HepG2 (cell line): ENCODE data around the gene CFAP43. TPM values are rescaled to one million over a fixed set of nuclear protein-coding genes. Genes with fewer than 3 reads are reported as not detected.

Experiments
- ATAC-seq: fragments of 200-7000 bp; cut with Tn5 transposase; 3 replicates; pipeline ENCODE4 v1.9.1; 2020; ENCODE audit warnings: mild to moderate bottlenecking, moderate library complexity
- BruUV-seq: library from RNA; stranded (reverse); fragments of 400-500 nt; replicated peaks from 2 replicates; lab custom pipeline; 2021; lab: Mats Ljungman, UMichigan
- CTCF ChIA-PET: fragments of 300-600 bp; formaldehyde crosslinking; extraction: SDS; loops from one replicate; lab custom pipeline; 2021; ENCODE audit warnings: low total read pairs, inconsistent platforms, low intra/inter-chr PET ratio; lab: Yijun Ruan, JAX
- POLR2A ChIA-PET: fragments of 350-600 bp; sonication (Branson Sonifier 250); formaldehyde crosslinking; loops from one replicate; lab custom pipeline; 2020; ENCODE audit warnings: antibody characterized with exemption, inconsistent platforms; lab: Yijun Ruan, JAX
- DNase-seq: peaks from one replicate; pipeline ENCODE4 v3.0.0-alpha.2; 2015; ENCODE audit warnings: low spot score
- FAIRE-seq: peaks from 3 replicates; lab custom pipeline; 2011; peaks lifted over from hg19 to GRCh38; lab: Jason Lieb, UNC
- H2AFZ ChIP-seq: one replicate; pipeline ENCODE4 v1.6.1; 2011; ENCODE audit warnings: low read length, inconsistent platforms
- H3K27ac ChIP-seq: fragments of 300-600 bp; 3 replicates; pipeline ENCODE4 v1.8.0; 2011; ENCODE audit warnings: mixed run types, mild to moderate bottlenecking, mixed read lengths, low read length, inconsistent platforms; ENCODE audit not compliant: insufficient read depth; ENCODE audit errors: extremely low read length
- H3K27me3 ChIP-seq, 2 experiments: fragments of 200-600 bp in 1 of 2; 2 replicates in 1 of 2; 3 replicates in 1 of 2; pipeline versions ENCODE4 v1.6.0 to v1.8.0; 2011; ENCODE audit warnings: low read length in 2 of 2, mild to moderate bottlenecking in 2 of 2, moderate library complexity in 2 of 2, inconsistent platforms in 1 of 2; ENCODE audit not compliant: insufficient read depth in 2 of 2, control insufficient read depth in 1 of 2
- H3K36me3 ChIP-seq, 2 experiments: fragments of 200-600 bp in 1 of 2; replicated peaks in 1 of 2; 2 replicates in 1 of 2; 3 replicates in 1 of 2; pipeline versions ENCODE4 v1.5.1 to v1.8.0; 2011; ENCODE audit warnings: low read length in 2 of 2, inconsistent platforms in 1 of 2; ENCODE audit not compliant: insufficient read depth in 2 of 2, control insufficient read depth in 1 of 2
- H3K4me1 ChIP-seq: 2 replicates; pipeline ENCODE4 v1.5.1; 2012; ENCODE audit warnings: low read length, inconsistent platforms; ENCODE audit not compliant: insufficient read depth
- H3K4me2 ChIP-seq: 2 replicates; pipeline ENCODE4 v1.6.0; 2011; ENCODE audit warnings: low read depth, low read length, inconsistent platforms
- H3K4me3 ChIP-seq, 3 experiments: fragments of 200-600 bp in 1 of 3; sonication (generic), shearing (Covaris generic) in 1 of 3; replicated peaks in 1 of 3; 2 replicates each; pipeline ENCODE4 v1.5.1; 2011 to 2016; ENCODE audit warnings: low read length in 3 of 3, inconsistent platforms in 2 of 3, low read depth in 2 of 3, mild to moderate bottlenecking in 2 of 3, control low read depth in 1 of 3, mixed read lengths in 1 of 3; ENCODE audit not compliant: insufficient read depth in 1 of 3
- H3K79me2 ChIP-seq: one replicate; pipeline ENCODE4 v1.6.1; 2011; ENCODE audit warnings: low read length, inconsistent platforms; ENCODE audit not compliant: insufficient read depth
- H3K9ac ChIP-seq: 2 replicates; pipeline ENCODE4 v1.6.0; 2011; ENCODE audit warnings: mild to moderate bottlenecking, low read depth, low read length, inconsistent platforms; ENCODE audit not compliant: insufficient read depth
- H3K9me3 ChIP-seq: 2 replicates; pipeline ENCODE4 v1.5.1; 2012; ENCODE audit warnings: mild to moderate bottlenecking, low read length
- H4K20me1 ChIP-seq: 2 replicates; pipeline ENCODE4 v1.6.0; 2011; ENCODE audit warnings: inconsistent platforms, mild to moderate bottlenecking, low read length, moderate library complexity; ENCODE audit not compliant: insufficient read depth
- ATF7-NPFF ChIP-seq: sonication (generic); formaldehyde crosslinking; IDR thresholded peaks from 2 replicates; pipeline ENCODE4 v1.8.1; 2023; ENCODE audit warnings: mild to moderate bottlenecking, low read depth, missing genetic modification reagents, moderate library complexity
- BRCA1 ChIP-seq: sonication (generic); formaldehyde crosslinking; IDR thresholded peaks from 2 replicates; pipeline ENCODE4 v1.4.0; 2020; ENCODE audit warnings: missing genetic modification reagents
- CREM ChIP-seq, 2 experiments: sonication (generic) in 1 of 2; formaldehyde crosslinking in 1 of 2; IDR thresholded peaks; 2 replicates each; pipeline versions ENCODE4 v1.4.0 to v1.6.1; 2016 to 2020; ENCODE audit warnings: antibody characterized with exemption in 1 of 2, mild to moderate bottlenecking in 1 of 2, missing genetic modification reagents in 1 of 2
- DRAP1 ChIP-seq: IDR thresholded peaks from 2 replicates; pipeline ENCODE4 v1.6.1; 2016; ENCODE audit warnings: missing genetic modification reagents, missing compliant biosample characterization
- IRF2 ChIP-seq: IDR thresholded peaks from 2 replicates; pipeline ENCODE4 v1.6.1; 2018; ENCODE audit warnings: missing genetic modification reagents, missing compliant biosample characterization
- KDM5B ChIP-seq: sonication (generic); formaldehyde crosslinking; IDR thresholded peaks from 2 replicates; pipeline ENCODE4 v1.4.0; 2020; ENCODE audit warnings: missing genetic modification reagents, mild to moderate bottlenecking, borderline replicate concordance
- NFIC ChIP-seq: IDR thresholded peaks from 2 replicates; pipeline ENCODE4 v1.6.1; 2012; ENCODE audit warnings: mild to moderate bottlenecking, low read length, inconsistent platforms
- PITX1 ChIP-seq: sonication (generic); formaldehyde crosslinking; IDR thresholded peaks from 2 replicates; pipeline ENCODE4 v1.5.1; 2020; ENCODE audit warnings: mild to moderate bottlenecking, missing genetic modification reagents
- POLR2A ChIP-seq, 2 experiments: IDR thresholded peaks; 2 replicates each; pipeline ENCODE4 v1.6.1; 2011; ENCODE audit warnings: low read depth in 2 of 2, low read length in 2 of 2, mild to moderate bottlenecking in 1 of 2, moderate library complexity in 1 of 2; ENCODE audit not compliant: insufficient read depth in 1 of 2
- PPARG ChIP-seq: conservative IDR thresholded peaks from 2 replicates; pipeline ENCODE4 v1.6.1; 2016; ENCODE audit warnings: missing biosample characterization, missing genetic modification reagents
- RARG ChIP-seq: sonication (generic); formaldehyde crosslinking; IDR thresholded peaks from 2 replicates; pipeline ENCODE4 v1.4.0; 2020; ENCODE audit warnings: low read depth, mild to moderate bottlenecking, missing genetic modification reagents
- SNAPC2 ChIP-seq: sonication (generic); formaldehyde crosslinking; IDR thresholded peaks from 2 replicates; pipeline ENCODE4 v1.8.1; 2022; ENCODE audit warnings: mild to moderate bottlenecking, missing genetic modification reagents
- SNAPC5 ChIP-seq: sonication (generic); formaldehyde crosslinking; IDR thresholded peaks from 2 replicates; pipeline ENCODE4 v1.8.1; 2023; ENCODE audit warnings: mild to moderate bottlenecking, missing genetic modification reagents, borderline replicate concordance
- TCF7 ChIP-seq: sonication (generic); IDR thresholded peaks from 2 replicates; pipeline ENCODE4 v1.6.1; 2016; ENCODE audit warnings: antibody characterized with exemption, low read depth
- TEAD3 ChIP-seq: optimal IDR thresholded peaks from 2 replicates; pipeline ENCODE3; 2016; ENCODE audit warnings: borderline replicate concordance
- ZEB1 ChIP-seq: IDR thresholded peaks from 2 replicates; pipeline ENCODE4 v1.6.1; 2012; ENCODE audit warnings: mild to moderate bottlenecking, low read depth, inconsistent platforms; ENCODE audit not compliant: insufficient replicate concordance
- ZGPAT ChIP-seq: IDR thresholded peaks from 2 replicates; pipeline ENCODE4 v1.6.1; 2016; ENCODE audit warnings: mild to moderate bottlenecking
- ZNF607 ChIP-seq: sonication (generic); formaldehyde crosslinking; IDR thresholded peaks from 2 replicates; pipeline ENCODE4 v1.5.1; 2020; ENCODE audit warnings: missing genetic modification reagents, mild to moderate bottlenecking, borderline replicate concordance
- ZNF710 ChIP-seq: sonication (generic); formaldehyde crosslinking; IDR thresholded peaks from 2 replicates; pipeline ENCODE4 v1.5.0; 2020; ENCODE audit warnings: mild to moderate bottlenecking, missing genetic modification reagents, borderline replicate concordance
- ZNF879 ChIP-seq: sonication (generic); formaldehyde crosslinking; IDR thresholded peaks from 2 replicates; pipeline ENCODE4 v1.8.1; 2023; ENCODE audit warnings: missing genetic modification reagents
- WGBS: methylation state at CpG from one replicate; pipeline ENCODE4 v1.1.6; 2017; ENCODE audit warnings: low lambda C conversion rate; 5-methylcytosine and 5-hydroxymethylcytosine counted together
- in situ Hi-C: cut with HindIII; loops from 2 replicates; pipeline ENCODE4 v1.10.0; 2017; ENCODE audit warnings: low pct_unique_long_range_greater_than_20kb; ENCODE audit not compliant: extremely low pct_ligation_motif_present
- intact Hi-C: fragments of 100-400 bp; cut with micrococcal nuclease; formaldehyde crosslinking; loops from one replicate; pipeline ENCODE4 v1.10.0; 2022; ENCODE audit not compliant: unreplicated experiment
- polyA plus RNA-seq, 8 experiments: library from polyadenylated mRNA; depleted of rRNA in 3 of 8; stranded (reverse) in 7 of 8; unstranded in 1 of 8; fragments of >200 nt; fragmentation: Illumina TruSeq in 4 of 8; extraction: Trizol in 4 of 8; gene quantifications; 2 replicates each; pipeline versions ENCODE4 v1.2.1 to v1.2.3, GENCODE V29; 2011 to 2016; ENCODE audit warnings: low read depth in 4 of 8, missing spikeins in 1 of 8, mixed read lengths in 1 of 8; ENCODE audit not compliant: insufficient read depth in 1 of 8
- total RNA-seq, 5 experiments: library from RNA; depleted of rRNA; stranded (reverse); fragments of >200 nt; fragmentation: Illumina TruSeq; extraction: Trizol; gene quantifications; 2 replicates each; pipeline ENCODE4 v1.2.3, GENCODE V29; 2016; ENCODE audit warnings: low read depth in 1 of 5

Gene CFAP43
- total and polyA plus RNA-seq, 2 of the 13 experiments (the other 11 are each of a cell fraction or from before 2014, with no cell fraction given): 0.24 to 0.38 TPM

GRCh38 chr10:104253606-104254410, 21.6 kb upstream of the CFAP43 start:
- H3K4me3 ChIP-seq: peak overlapping the region; percentile 83 to 88 (median 88)
- FAIRE-seq (peak; percentile 23), ATAC-seq (peak; percentile 20), DNase-seq (peak; percentile 46)
- POLR2A ChIA-PET: interaction anchor here (1.0 to 6.7 kb wide), 12 partner anchors 8 to 133 kb away, joined by 3 to 59 read pairs (median 6); partner anchors contain the start of genes CFAP43 and SFR1
- no TSS peak for BruUV-seq
- in situ Hi-C loops: no loop called here
- peak overlapping the region; percentile 83 for H3K9ac ChIP-seq
- H3K79me2 ChIP-seq: peaks cover 51% of the 10 kb centered on the region
- H3K4me2 ChIP-seq: peak overlapping the region; percentile 84
- peaks cover 5% of the 10 kb centered on the region; the same call in 1 of the 2 replicates for H4K20me1 ChIP-seq
- intact Hi-C loops: loop anchor here (1.0 to 10.0 kb wide), 2 partner anchors 22 to 129 kb away; partner anchors contain the start of genes CFAP43 and SFR1
- H3K36me3 ChIP-seq: peaks cover 2 to 10% of the 10 kb centered on the region in 2 experiments; a peak in 4 of 5 replicates
- CTCF ChIA-PET: no interaction called here
- peaks cover 75% of the 10 kb centered on the region for H3K4me1 ChIP-seq
- under 1% methylated on average over 10 of the region's 10 CpGs for WGBS
- H3K27ac ChIP-seq: peak overlapping the region; percentile 90
- no peak overlapping the region for H2AFZ ChIP-seq
- H3K9me3 ChIP-seq: no peaks in the 10 kb centered on the region
- H3K27me3 ChIP-seq: no peaks in the 10 kb centered on the region; a peak in 1 of 5 replicates
- TF ChIP-seq SNAPC5 (CRISPR knock-in tag) (0 out of 2 replicates have a peak, but pooled peaks have one; percentile 2), ZNF879 (CRISPR knock-in tag) (0 out of 2 replicates have a peak, but pooled peaks have one; percentile 29), ATF7-NPFF (CRISPR knock-in tag) (peak; percentile 28; the same call in 1 of the 2 replicates), DRAP1 (peak; percentile 15; the same call in 1 of the 2 replicates), ZNF710 (CRISPR knock-in tag) (0 out of 2 replicates have a peak, but pooled peaks have one; percentile 1), BRCA1 (CRISPR knock-in tag) (0 out of 2 replicates have a peak, but pooled peaks have one; percentile 5), IRF2 (0 out of 2 replicates have a peak, but pooled peaks have one; percentile 3), RARG (no peak), ZEB1 (no peak), KDM5B (CRISPR knock-in tag) (no peak), CREM (IDR thresholded peaks at IDR 0.05) (peak; percentile 20; the same call in 1 of the 2 replicates), CREM (CRISPR knock-in tag; IDR thresholded peaks at IDR 0.05) (no peak), ZGPAT (CRISPR knock-in tag) (no peak), SNAPC2 (no peak), ZNF607 (CRISPR knock-in tag) (0 out of 2 replicates have a peak, but pooled peaks have one; percentile 17), TEAD3 (CRISPR knock-in tag) (peak; percentile 31), PITX1 (CRISPR knock-in tag) (no peak), NFIC (0 out of 2 replicates have a peak, but pooled peaks have one; percentile 5), PPARG (CRISPR knock-in tag) (peak; percentile 27; the same call in 1 of the 2 replicates), POLR2A (IDR thresholded peaks at IDR 0.05; ENCODE audit: insufficient read depth in 1 of 2, low read depth in 2 of 2, low read length in 2 of 2) (no peak), TCF7 (peak; percentile 20; the same call in 1 of the 2 replicates)
